Measurements from ENCODE around the gene DUSP28.

The DUSP28 gene

DNA sequence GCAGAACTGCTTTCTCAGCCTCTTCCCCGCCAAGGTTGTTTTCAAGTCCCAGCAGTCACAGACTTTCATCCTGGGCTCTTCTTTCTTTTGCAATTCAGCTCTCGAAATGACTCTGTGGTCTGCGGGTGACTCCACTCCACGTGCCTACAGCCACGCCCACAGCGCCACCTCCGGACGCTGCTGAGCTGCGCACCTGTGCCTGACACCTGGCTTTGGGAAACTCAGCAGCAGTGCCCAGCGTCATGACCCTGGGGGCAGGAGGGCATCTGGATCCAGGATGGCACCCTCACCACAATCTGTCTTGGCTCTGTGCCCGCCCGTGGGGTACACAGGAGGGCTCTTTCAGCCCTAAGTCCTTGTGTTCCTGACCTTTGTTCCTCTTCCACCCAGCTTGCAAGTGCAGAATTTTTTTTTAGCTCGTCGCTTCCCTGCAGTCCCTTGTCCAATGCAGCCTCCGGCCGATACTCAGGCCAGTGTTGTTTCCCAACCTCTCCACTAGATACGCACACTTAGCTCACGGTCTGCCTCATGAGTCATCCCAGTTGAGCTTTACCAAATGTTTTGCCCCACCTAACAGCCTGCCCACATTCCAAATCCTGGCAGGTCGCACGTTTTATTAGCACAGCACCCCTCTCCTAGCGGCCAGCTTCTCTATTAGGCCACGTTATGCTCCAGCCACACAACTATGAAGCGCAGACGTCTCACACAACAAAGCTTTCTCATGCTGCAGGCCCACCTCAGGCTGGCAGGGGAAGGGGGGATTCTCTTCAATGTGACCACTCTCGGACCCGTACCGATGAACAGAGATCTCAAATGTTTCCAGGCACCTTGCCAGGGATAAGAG, 19.8 kb downstream of the DUSP28 start:
- Histone ChIP-seq H2AFZ (ENCODE audit: low read length, unreplicated experiment) (no peak overlapping the region), H3K36me3 (ENCODE audit: insufficient read depth, low read length) (0 out of 2 replicates have a peak, but pooled peaks cover 6% of the 10 kb centered on the region), H3K27me3 (ENCODE audit: insufficient read depth, low read length) (no peaks in the 10 kb centered on the region), H3K4me1 (ENCODE audit: control insufficient read depth, insufficient read depth, low read length, unreplicated experiment) (peaks cover 42% of the 10 kb centered on the region), H3K4me3 (ENCODE audit: low read depth, low read length) (no peak overlapping the region), H3K27ac (ENCODE audit: low read depth, low read length) (peak overlapping the region; percentile 67; the same call in 1 of the 2 replicates), H3K79me2 (ENCODE audit: control insufficient read depth, insufficient read depth, low read length, unreplicated experiment) (peaks cover 31% of the 10 kb centered on the region)

- H3K4me1 ChIP-seq (ENCODE audit: control insufficient read depth, insufficient read depth, low read length, unreplicated experiment): peaks cover 47% of the 10 kb centered on the region
- H3K36me3 ChIP-seq (ENCODE audit: insufficient read depth, low read length): 0 out of 2 replicates have a peak, but pooled peaks cover 6% of the 10 kb centered on the region
- no peak overlapping the region for H3K4me3 ChIP-seq (ENCODE audit: low read depth, low read length)
- H3K27ac ChIP-seq (ENCODE audit: low read depth, low read length): no peak overlapping the region
- peaks cover 42% of the 10 kb centered on the region for H3K79me2 ChIP-seq (ENCODE audit: control insufficient read depth, insufficient read depth, low read length, unreplicated experiment)
- no peaks in the 10 kb centered on the region for H3K27me3 ChIP-seq (ENCODE audit: insufficient read depth, low read length)
- H2AFZ ChIP-seq (ENCODE audit: low read length, unreplicated experiment): no peak overlapping the region
Measured at GRCh38 chr2:240581811-240582210, 21.7 kb downstream of the DUSP28 start.

GRCh38 chr2:240582781-240583180, 22.6 kb downstream of the DUSP28 start:
- Histone ChIP-seq H3K79me2 (ENCODE audit: control insufficient read depth, insufficient read depth, low read length, unreplicated experiment) (peaks cover 49% of the 10 kb centered on the region), H3K4me3 (ENCODE audit: low read depth, low read length) (no peak overlapping the region), H3K4me1 (ENCODE audit: control insufficient read depth, insufficient read depth, low read length, unreplicated experiment) (peaks cover 52% of the 10 kb centered on the region), H3K27me3 (ENCODE audit: insufficient read depth, low read length) (no peaks in the 10 kb centered on the region), H3K36me3 (ENCODE audit: insufficient read depth, low read length) (0 out of 2 replicates have a peak, but pooled peaks cover 6% of the 10 kb centered on the region), H2AFZ (ENCODE audit: low read length, unreplicated experiment) (no peak overlapping the region), H3K27ac (ENCODE audit: low read depth, low read length) (no peak overlapping the region)

DNA sequence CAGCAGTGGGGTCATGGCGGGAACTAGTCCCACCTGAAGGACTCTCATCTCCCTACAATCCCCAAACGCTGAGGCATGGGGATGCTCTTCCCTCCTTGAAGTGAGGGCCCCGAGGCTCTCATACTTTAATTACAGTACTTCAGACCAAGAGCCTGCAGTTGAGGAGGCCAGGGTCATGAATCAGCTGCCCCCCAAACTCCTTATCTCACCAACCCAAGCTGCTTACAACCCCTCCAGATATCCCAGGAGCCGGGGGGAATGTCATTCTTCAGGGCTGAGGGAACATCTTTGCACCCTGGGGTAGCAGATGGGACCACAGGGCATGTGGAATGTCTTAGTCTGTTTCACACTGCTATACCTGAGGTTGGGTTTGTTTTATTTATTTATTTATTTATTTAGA, 23.6 kb downstream of the DUSP28 start:
- H3K79me2 ChIP-seq (ENCODE audit: control insufficient read depth, insufficient read depth, low read length, unreplicated experiment): peaks cover 59% of the 10 kb centered on the region
- no peak overlapping the region for H3K27ac ChIP-seq (ENCODE audit: low read depth, low read length)

DNA sequence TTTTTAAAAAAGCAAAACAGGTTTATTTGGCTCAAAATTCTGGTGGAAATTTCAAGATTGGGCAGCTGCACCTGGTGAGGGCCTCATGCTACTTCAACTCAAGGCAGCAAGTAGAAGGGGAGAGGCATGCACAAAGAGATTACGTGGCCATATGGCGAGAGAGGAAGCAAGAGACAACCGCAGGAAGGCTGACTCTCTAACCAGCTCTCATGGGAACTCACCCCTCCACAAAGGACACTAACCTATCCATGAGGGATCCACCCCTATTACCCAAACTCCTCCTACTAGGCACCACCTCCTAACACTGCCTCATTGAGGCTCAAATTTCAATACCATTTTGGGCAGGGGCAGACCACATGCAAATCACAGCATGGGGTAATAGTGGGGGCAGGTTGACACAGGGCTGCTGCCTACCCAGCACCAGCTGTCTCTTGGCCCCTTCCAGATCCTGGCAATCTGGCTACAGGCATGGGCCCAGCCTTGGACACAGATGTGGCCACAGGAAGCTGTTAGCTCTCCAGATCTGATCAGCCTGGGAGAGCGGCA, 24.4 kb downstream of the DUSP28 start:
- H3K36me3 ChIP-seq (ENCODE audit: insufficient read depth, low read length): 0 out of 2 replicates have a peak, but pooled peaks cover 6% of the 10 kb centered on the region
- peak overlapping the region; percentile 89 for H3K4me3 ChIP-seq (ENCODE audit: low read depth, low read length)
- H2AFZ ChIP-seq (ENCODE audit: low read length, unreplicated experiment): no peak overlapping the region
- no peaks in the 10 kb centered on the region for H3K27me3 ChIP-seq (ENCODE audit: insufficient read depth, low read length)
- peaks cover 66% of the 10 kb centered on the region for H3K79me2 ChIP-seq (ENCODE audit: control insufficient read depth, insufficient read depth, low read length, unreplicated experiment)
- peaks cover 45% of the 10 kb centered on the region for H3K4me1 ChIP-seq (ENCODE audit: control insufficient read depth, insufficient read depth, low read length, unreplicated experiment)
- no peak overlapping the region for H3K27ac ChIP-seq (ENCODE audit: low read depth, low read length)

More for the DNA sequence above, 23.6 kb downstream of the DUSP28 start:
- peaks cover 53% of the 10 kb centered on the region for H3K4me1 ChIP-seq (ENCODE audit: control insufficient read depth, insufficient read depth, low read length, unreplicated experiment)
- H3K36me3 ChIP-seq (ENCODE audit: insufficient read depth, low read length): 0 out of 2 replicates have a peak, but pooled peaks cover 6% of the 10 kb centered on the region
- H2AFZ ChIP-seq (ENCODE audit: low read length, unreplicated experiment): no peak overlapping the region
- H3K27me3 ChIP-seq (ENCODE audit: insufficient read depth, low read length): no peaks in the 10 kb centered on the region
- no peak overlapping the region for H3K4me3 ChIP-seq (ENCODE audit: low read depth, low read length)

GRCh38 chr2:240585101-240585500, 24.9 kb downstream of the DUSP28 start:
- H3K27ac ChIP-seq (ENCODE audit: low read depth, low read length): no peak overlapping the region
- no peaks in the 10 kb centered on the region for H3K27me3 ChIP-seq (ENCODE audit: insufficient read depth, low read length)
- no peak overlapping the region for H2AFZ ChIP-seq (ENCODE audit: low read length, unreplicated experiment)
- H3K79me2 ChIP-seq (ENCODE audit: control insufficient read depth, insufficient read depth, low read length, unreplicated experiment): peaks cover 67% of the 10 kb centered on the region
- peaks cover 41% of the 10 kb centered on the region for H3K4me1 ChIP-seq (ENCODE audit: control insufficient read depth, insufficient read depth, low read length, unreplicated experiment)
- H3K36me3 ChIP-seq (ENCODE audit: insufficient read depth, low read length): 0 out of 2 replicates have a peak, but pooled peaks cover 6% of the 10 kb centered on the region
- H3K4me3 ChIP-seq (ENCODE audit: low read depth, low read length): peak overlapping the region; percentile 89

GRCh38 chr2:240585681-240586197, 25.6 kb downstream of the DUSP28 start:
- H3K36me3 ChIP-seq (ENCODE audit: insufficient read depth, low read length): 0 out of 2 replicates have a peak, but pooled peaks cover 5% of the 10 kb centered on the region
- H3K4me3 ChIP-seq (ENCODE audit: low read depth, low read length): peak overlapping the region; percentile 89
- H3K27me3 ChIP-seq (ENCODE audit: insufficient read depth, low read length): no peaks in the 10 kb centered on the region
- H2AFZ ChIP-seq (ENCODE audit: low read length, unreplicated experiment): no peak overlapping the region
- H3K79me2 ChIP-seq (ENCODE audit: control insufficient read depth, insufficient read depth, low read length, unreplicated experiment): peaks cover 63% of the 10 kb centered on the region
- H3K27ac ChIP-seq (ENCODE audit: low read depth, low read length): peak overlapping the region; percentile 76
- H3K4me1 ChIP-seq (ENCODE audit: control insufficient read depth, insufficient read depth, low read length, unreplicated experiment): peaks cover 37% of the 10 kb centered on the region

GRCh38 chr2:240586198-240586918, 26.2 kb downstream of the DUSP28 start, which contains the start of gene CAPN10:
TSS of gene CAPN10 (plus strand) at chr2:240586734. CDS start at chr2:240586912, 178 bp downstream.
- Histone ChIP-seq H3K27me3 (ENCODE audit: insufficient read depth, low read length) (no peaks in the 10 kb centered on the region), H3K27ac (ENCODE audit: low read depth, low read length) (peak within 1 kb of the TSS; percentile 76), H3K79me2 (ENCODE audit: control insufficient read depth, insufficient read depth, low read length, unreplicated experiment) (peaks cover 60% of the 10 kb centered on the region), H3K4me3 (ENCODE audit: low read depth, low read length) (peak within 1 kb of the TSS; percentile 89), H3K4me1 (ENCODE audit: control insufficient read depth, insufficient read depth, low read length, unreplicated experiment) (peaks cover 41% of the 10 kb centered on the region), H2AFZ (ENCODE audit: low read length, unreplicated experiment) (peak within 1 kb of the TSS; percentile 92), H3K36me3 (ENCODE audit: insufficient read depth, low read length) (no peaks in the 10 kb centered on the region)

DNA sequence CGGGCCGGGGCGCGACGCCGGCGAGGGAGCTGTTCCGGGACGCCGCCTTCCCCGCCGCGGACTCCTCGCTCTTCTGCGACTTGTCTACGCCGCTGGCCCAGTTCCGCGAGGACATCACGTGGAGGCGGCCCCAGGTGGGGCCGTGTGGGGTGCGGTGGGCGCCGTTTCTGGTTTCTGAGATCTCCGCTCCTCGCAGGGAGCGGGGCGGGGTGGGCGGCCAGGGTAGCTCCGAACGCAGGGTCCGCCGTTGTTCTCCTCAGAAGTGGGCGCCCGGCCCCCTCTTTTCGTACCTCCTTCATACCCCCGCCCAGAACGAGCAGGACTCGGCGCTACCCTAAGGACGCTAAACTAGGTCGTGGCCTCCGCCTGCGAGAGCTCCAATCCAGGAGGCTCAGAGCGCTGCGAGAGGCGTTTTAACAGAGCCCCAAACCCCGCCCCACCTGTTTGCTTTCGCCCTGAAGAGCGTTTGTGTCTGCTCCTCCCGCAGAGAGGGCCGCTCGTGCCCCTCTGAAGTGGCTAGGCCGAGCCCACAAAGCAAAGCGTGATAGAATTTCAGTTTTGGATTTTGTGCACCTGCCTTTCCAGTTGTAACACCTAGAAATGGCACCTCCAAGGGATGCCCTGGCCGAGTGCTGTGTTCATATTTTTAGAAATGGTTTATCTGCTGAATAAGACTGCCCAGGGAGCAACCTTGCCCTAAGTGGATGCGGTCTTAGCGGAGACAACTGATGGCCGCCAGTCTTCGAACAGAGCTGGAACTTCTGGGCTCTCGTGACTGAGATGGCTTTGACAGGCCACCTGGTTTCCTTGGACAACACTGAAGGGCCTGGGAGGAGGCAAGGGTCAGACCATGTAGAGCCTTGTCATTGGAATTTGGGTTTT, 27.0 kb downstream of the DUSP28 start:
- H3K4me1 ChIP-seq (ENCODE audit: control insufficient read depth, insufficient read depth, low read length, unreplicated experiment): peaks cover 42% of the 10 kb centered on the region
- peak overlapping the region; percentile 50 for H2AFZ ChIP-seq (ENCODE audit: low read length, unreplicated experiment)
- H3K36me3 ChIP-seq (ENCODE audit: insufficient read depth, low read length): no peaks in the 10 kb centered on the region
- peaks cover 60% of the 10 kb centered on the region for H3K79me2 ChIP-seq (ENCODE audit: control insufficient read depth, insufficient read depth, low read length, unreplicated experiment)
- peak overlapping the region; percentile 89 for H3K4me3 ChIP-seq (ENCODE audit: low read depth, low read length)
- no peaks in the 10 kb centered on the region for H3K27me3 ChIP-seq (ENCODE audit: insufficient read depth, low read length)
- H3K27ac ChIP-seq (ENCODE audit: low read depth, low read length): no peak overlapping the region
